Stimulated activated CD8-positive, alpha-beta memory T cell treated with anti-CD3 and anti-CD28 coated beads, Interleukin-7, amount 100 ng/mL, for 24 hours (primary cell): ENCODE measurements around the gene DYTN.

Source experiments
- DNase-seq: peaks from one replicate; pipeline ENCODE4 v3.0.0-alpha.2; 2020; ENCODE audit warnings: low read depth

DYTN gene

GRCh38 chr2:206614811-206615210, 103.4 kb downstream of the DYTN start:
- DNase-seq, result no peak

GRCh38 chr2:206611736-206612135, 106.5 kb downstream of the DYTN start:
- no peak for DNase-seq

GRCh38 chr2:206611191-206611590, 107.0 kb downstream of the DYTN start:
- no peak for DNase-seq

GRCh38 chr2:206610451-206610850, 107.7 kb downstream of the DYTN start:
- DNase-seq, result no peak

- no peak for DNase-seq
Observed at GRCh38 chr2:206603243-206603642, 115.0 kb downstream of the DYTN start.
